RWPE2 (cell line): ENCODE data around the gene CDIP1.

Experiments used
- ATAC-seq: fragments of 200-7000 bp; cut with Tn5 transposase; 3 replicates; pipeline ENCODE4 v1.9.1; 2021; ENCODE audit warnings: low read depth
- DNase-seq: peaks from one replicate; pipeline ENCODE4 v3.0.0-alpha.2; 2020; ENCODE audit warnings: low spot score
- H3K27ac ChIP-seq: fragments of 450-650 bp; 2 replicates; pipeline ENCODE4 v1.5.1; 2017; ENCODE audit warnings: mild to moderate bottlenecking; ENCODE audit not compliant: poor library complexity, severe bottlenecking
- H3K27me3 ChIP-seq: fragments of 250-450 bp; sonication (Bioruptor Pico); 2 replicates; pipeline ENCODE4 v1.5.1; 2021; ENCODE audit warnings: mild to moderate bottlenecking, moderate library complexity; ENCODE audit not compliant: insufficient read depth, poor library complexity, severe bottlenecking
- H3K36me3 ChIP-seq: fragments of 250-450 bp; sonication (Bioruptor Pico); 2 replicates; pipeline ENCODE4 v1.5.1; 2020; ENCODE audit warnings: low read depth, mild to moderate bottlenecking, moderate library complexity
- H3K4me1 ChIP-seq: fragments of 250-450 bp; sonication (Bioruptor Pico); 2 replicates; pipeline ENCODE4 v1.5.1; 2021; ENCODE audit warnings: mild to moderate bottlenecking, moderate library complexity; ENCODE audit not compliant: insufficient read depth, poor library complexity, severe bottlenecking
- H3K4me3 ChIP-seq: fragments of 250-450 bp; sonication (Bioruptor Pico); 2 replicates; pipeline ENCODE4 v1.5.1; 2021; ENCODE audit warnings: mild to moderate bottlenecking, moderate library complexity; ENCODE audit not compliant: severe bottlenecking
- H3K9me3 ChIP-seq: fragments of 250-450 bp; sonication (Bioruptor Pico); 2 replicates; pipeline ENCODE4 v1.5.1; 2021; ENCODE audit warnings: mild to moderate bottlenecking, moderate library complexity; ENCODE audit not compliant: severe bottlenecking
- TF ChIP-seq, protein P1 (sequence below): fragments of 450-650 bp; IDR thresholded peaks from one replicate; pipeline ENCODE4 v1.5.1; 2017; ENCODE audit warnings: mild to moderate bottlenecking, moderate library complexity; ENCODE audit not compliant: poor library complexity, severe bottlenecking

Gene CDIP1

DNA sequence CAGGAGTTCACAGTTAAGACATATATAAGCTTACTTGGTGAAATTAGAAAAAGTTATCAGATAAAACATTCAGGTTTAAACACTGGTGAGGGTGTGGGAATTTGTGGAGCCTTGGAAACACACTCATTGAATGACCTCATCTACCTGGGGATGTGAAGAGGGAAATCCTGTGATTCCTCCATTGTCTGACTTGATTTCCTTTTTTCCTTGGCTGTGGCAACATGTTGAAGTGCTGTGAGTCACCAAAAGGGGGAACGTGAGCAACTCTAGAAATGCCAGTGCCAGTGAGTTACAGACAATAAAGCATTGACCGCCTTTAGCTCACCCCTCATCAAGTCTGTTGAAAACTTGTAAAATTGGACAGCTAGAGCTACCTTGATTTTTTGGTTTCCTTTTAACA lies 60.6 kb downstream of the CDIP1 start:
- peak overlapping the region; percentile 90 for H3K4me3 ChIP-seq
- peaks cover 37% of the 10 kb centered on the region for H3K4me1 ChIP-seq
- no peaks in the 10 kb centered on the region for H3K9me3 ChIP-seq
- TF ChIP-seq, protein P1, sequence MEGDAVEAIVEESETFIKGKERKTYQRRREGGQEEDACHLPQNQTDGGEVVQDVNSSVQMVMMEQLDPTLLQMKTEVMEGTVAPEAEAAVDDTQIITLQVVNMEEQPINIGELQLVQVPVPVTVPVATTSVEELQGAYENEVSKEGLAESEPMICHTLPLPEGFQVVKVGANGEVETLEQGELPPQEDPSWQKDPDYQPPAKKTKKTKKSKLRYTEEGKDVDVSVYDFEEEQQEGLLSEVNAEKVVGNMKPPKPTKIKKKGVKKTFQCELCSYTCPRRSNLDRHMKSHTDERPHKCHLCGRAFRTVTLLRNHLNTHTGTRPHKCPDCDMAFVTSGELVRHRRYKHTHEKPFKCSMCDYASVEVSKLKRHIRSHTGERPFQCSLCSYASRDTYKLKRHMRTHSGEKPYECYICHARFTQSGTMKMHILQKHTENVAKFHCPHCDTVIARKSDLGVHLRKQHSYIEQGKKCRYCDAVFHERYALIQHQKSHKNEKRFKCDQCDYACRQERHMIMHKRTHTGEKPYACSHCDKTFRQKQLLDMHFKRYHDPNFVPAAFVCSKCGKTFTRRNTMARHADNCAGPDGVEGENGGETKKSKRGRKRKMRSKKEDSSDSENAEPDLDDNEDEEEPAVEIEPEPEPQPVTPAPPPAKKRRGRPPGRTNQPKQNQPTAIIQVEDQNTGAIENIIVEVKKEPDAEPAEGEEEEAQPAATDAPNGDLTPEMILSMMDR = peak; percentile 35
- DNase-seq (no peak), ATAC-seq (peak; percentile 35)
- H3K27me3 ChIP-seq = no peaks in the 10 kb centered on the region
- H3K36me3 ChIP-seq = peaks cover 26% of the 10 kb centered on the region
- peak overlapping the region; percentile 78 for H3K27ac ChIP-seq

DNA sequence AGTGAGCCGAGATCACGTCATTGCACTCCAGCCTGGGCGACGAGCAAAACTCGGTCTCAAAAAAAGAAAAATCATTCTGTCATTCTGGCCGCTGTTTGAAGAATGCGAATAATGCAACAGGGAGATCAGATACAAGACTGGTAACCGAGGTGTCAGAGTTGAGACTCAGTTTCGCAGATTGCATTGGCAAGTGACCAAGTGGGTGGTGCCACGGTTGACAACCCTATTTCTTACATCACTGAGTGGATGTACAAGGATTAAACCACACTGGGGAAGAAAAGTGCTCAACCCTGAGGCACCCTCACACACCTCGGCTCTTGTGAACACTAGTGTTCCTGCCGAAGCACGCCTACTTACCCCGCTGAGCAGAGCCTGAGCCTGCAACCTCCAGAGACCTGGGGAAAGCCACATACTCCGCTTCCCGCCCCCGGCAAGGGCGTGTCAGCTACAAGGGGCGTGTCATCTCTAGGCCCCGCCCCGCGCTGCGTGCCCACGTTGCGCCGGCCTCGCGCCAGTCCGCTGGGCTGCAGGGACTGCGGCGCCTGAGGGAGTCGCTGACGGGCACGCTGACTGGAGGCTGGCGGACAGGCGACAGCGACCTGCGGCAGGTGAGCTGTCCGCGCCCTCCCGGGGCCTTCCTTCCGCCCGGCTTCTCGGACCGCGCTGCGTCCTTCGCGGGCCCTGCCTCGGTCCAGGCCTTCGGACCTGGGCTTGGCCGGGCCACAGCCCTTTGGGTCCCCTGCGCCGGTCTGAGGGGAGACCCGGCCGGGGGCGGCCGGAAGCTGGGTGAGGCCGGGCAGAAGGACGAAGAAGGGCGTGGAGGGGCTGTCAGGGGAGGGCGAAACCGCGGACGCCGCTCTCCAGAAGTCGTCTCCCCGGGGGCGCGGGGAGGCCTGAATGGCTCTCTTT lies 62.4 kb downstream of the CDIP1 start, which contains the start of gene HMOX2:
Gene HMOX2, plus strand, starts transcription at position 519 of the 909 bp plus-strand sequence. CDS start 29,127 bp downstream, outside the sequence.
- TF ChIP-seq, protein P1 = peak; percentile 65
- peaks cover 23% of the 10 kb centered on the region for H3K4me1 ChIP-seq
- H3K27me3 ChIP-seq = no peaks in the 10 kb centered on the region
- H3K9me3 ChIP-seq = no peaks in the 10 kb centered on the region
- H3K36me3 ChIP-seq = peaks cover 26% of the 10 kb centered on the region
- H3K4me3 ChIP-seq = peak within 1 kb of the TSS; percentile 90
- ATAC-seq (peak; percentile 74), DNase-seq (peak; percentile 87)
- H3K27ac ChIP-seq = peak within 1 kb of the TSS; percentile 78

DNA sequence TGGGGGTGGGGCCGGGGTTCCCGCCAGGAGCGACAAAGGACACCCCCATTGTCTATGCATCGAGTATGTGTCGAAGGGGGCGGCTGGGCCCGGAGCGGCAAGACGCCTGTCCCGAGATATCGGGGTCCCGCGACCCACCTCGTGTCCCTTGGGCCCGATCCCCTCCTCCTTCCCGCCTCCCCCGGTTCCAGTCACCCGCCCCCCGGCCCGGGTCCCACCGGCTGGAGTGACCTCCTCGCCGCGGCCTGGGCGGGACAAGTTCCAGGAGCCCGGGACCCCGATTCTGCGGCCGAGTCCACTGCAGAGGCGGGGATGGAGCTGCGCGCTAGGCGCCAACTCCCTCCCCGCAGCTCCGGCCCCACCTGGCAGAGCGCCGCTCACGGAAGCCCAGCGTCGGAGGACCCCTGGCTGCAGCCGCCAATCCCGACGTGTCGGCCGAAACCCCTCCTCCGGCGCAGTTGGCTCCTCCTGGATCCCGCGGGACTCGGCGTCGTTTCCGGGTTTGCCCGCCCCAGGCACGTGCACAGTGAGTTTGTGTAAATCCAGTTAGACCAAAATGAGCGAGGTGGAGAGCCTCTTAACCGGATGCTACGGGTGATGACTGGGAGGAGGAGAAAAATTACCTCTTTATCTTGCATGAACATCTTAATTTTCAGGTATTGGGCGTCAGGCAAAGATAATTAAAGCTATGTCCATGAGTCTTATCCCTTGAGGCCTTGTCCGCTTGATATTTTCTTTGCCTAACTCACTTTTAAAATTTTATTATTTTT lies 64.2 kb downstream of the CDIP1 start, which contains the start of gene NMRAL1:
Gene NMRAL1, minus strand, starts transcription at position 434 of the 770 bp plus-strand sequence. CDS start 493 bp downstream, outside the sequence.
- Histone ChIP-seq H3K4me3 (peak within 1 kb of the TSS; percentile 50), H3K9me3 (no peaks in the 10 kb centered on the region), H3K27ac (peak within 1 kb of the TSS; percentile 78), H3K4me1 (peaks cover 23% of the 10 kb centered on the region), H3K36me3 (peaks cover 35% of the 10 kb centered on the region), H3K27me3 (no peaks in the 10 kb centered on the region)
- peak; percentile 94 for DNase-seq
- TF ChIP-seq, protein P1 = no peak
- peak; percentile 77 for ATAC-seq

DNA sequence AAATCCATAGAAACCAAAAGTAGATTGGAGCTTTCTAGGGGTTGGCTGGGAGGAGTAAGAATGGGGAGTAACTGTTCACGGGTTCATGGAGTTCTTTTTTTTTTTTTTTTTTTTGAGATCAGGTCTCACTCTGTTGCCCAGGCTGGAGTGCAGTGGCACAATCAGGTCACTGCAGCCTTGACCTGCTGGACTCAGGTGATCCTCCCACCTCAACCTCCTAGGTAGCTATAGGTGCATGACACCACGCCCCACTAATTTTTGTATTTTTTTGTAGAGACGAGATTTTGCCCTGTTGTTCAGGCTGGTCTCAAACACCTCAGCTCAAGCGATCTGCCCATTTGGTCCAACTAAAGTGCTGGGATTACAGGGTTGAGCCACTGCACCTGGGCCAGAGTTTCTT lies 65.7 kb downstream of the CDIP1 start:
- Histone ChIP-seq H3K4me1 (peaks cover 17% of the 10 kb centered on the region), H3K9me3 (no peaks in the 10 kb centered on the region), H3K4me3 (no peak overlapping the region), H3K27ac (no peak overlapping the region), H3K27me3 (no peaks in the 10 kb centered on the region), H3K36me3 (peaks cover 37% of the 10 kb centered on the region)
- ATAC-seq = no peak
- TF ChIP-seq, protein P1 = no peak
- no peak for DNase-seq
